ENCODE data around the gene SLC4A1AP. TPM values are rescaled to one million over a fixed set of nuclear protein-coding genes. Genes with fewer than 3 reads are reported as not detected.

SLC4A1AP gene
- polyA plus RNA-seq, 1 of the 3 experiments (the other 2 are of a cell fraction): 9.4 TPM

DNA sequence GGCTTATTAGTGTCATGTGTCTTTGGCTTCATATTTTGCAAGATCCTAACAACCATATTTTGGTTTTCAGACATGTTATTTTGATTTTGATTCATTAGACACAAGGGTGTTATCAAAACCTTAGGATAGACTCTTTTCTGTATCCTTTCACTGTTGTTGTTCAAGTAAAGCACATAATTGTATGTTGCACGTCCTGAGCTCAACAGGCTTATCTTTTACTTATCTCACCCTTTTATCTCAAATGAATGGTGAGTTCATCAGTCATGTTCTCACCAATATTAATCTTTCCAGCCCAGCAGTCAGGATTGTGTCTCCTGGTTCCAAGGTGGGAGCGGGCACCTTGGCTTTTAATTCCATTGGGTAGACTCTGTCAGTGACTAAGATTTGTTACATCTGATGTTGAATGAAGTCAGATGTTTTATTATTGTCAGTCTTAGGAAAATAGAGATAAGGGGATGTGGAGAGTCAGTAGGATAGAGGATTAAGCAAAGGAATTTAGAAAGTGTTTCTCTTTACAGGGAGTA, 22.9 kb upstream of the SLC4A1AP start:
- Histone ChIP-seq H3K9me3 (no peaks in the 10 kb centered on the region), H3F3A (replicated peaks; ENCODE audit: insufficient read depth) (peaks cover 53% of the 10 kb centered on the region), H3K9me2 (no peaks in the 10 kb centered on the region), H2AFZ (ENCODE audit: low read depth) (no peak overlapping the region), H3K36me3 (replicated peaks in 1 of 2; ENCODE audit: control insufficient read depth in 1 of 2, insufficient read depth in 2 of 2, low read length in 1 of 2) (peaks cover 74 to 80% of the 10 kb centered on the region in 2 experiments), H3K27ac (ENCODE audit: low read depth in 2 of 2, low read length in 1 of 2) (no peak overlapping the region), H3K9ac (no peak overlapping the region), H3K79me2 (ENCODE audit: insufficient read depth) (peaks cover 3% of the 10 kb centered on the region; the same call in 1 of the 2 replicates), H3K4me3 (ENCODE audit: low read depth in 2 of 2, low read length in 1 of 2) (no peak overlapping the region), H3K4me1 (ENCODE audit: control insufficient read depth in 1 of 2, insufficient read depth in 2 of 2, low read depth in 1 of 2, low read length in 1 of 2) (peaks cover 0 to 2% of the 10 kb centered on the region in 2 experiments; a peak in 2 of 4 replicates), H3K27me3 (ENCODE audit: insufficient read depth) (no peaks in the 10 kb centered on the region), H4K20me1 (ENCODE audit: insufficient read depth) (no peaks in the 10 kb centered on the region), H3K4me2 (no peak overlapping the region)
- WGBS (ENCODE audit: low lambda C conversion rate): 90% methylated on average over 2 of the region's 2 CpGs
- POLR2A ChIA-PET: no interaction called here
- TF ChIP-seq MEF2A (IDR thresholded peaks at IDR 0.05; ENCODE audit: borderline replicate concordance, low read depth) (no peak), SMC3 (IDR thresholded peaks at IDR 0.05; ENCODE audit: low read depth, low read length) (no peak), PBX3 (IDR thresholded peaks at IDR 0.05) (no peak), TAF1 (IDR thresholded peaks at IDR 0.05; ENCODE audit: borderline replicate concordance, low read depth, low read length) (no peak), CHD2 (IDR thresholded peaks at IDR 0.05; ENCODE audit: low read length, partially characterized antibody) (no peak), EZH2phosphoT487 (IDR thresholded peaks at IDR 0.05; ENCODE audit: borderline replicate concordance, low read depth) (no peak), YY1 (IDR thresholded peaks at IDR 0.05; ENCODE audit: low read depth) (no peak), RXRA (IDR thresholded peaks at IDR 0.05; ENCODE audit: borderline replicate concordance, low read depth) (no peak), TCF12 (IDR thresholded peaks at IDR 0.05) (no peak), NRF1 (IDR thresholded peaks at IDR 0.05; ENCODE audit: low read depth, low read length) (no peak), POLR2AphosphoS5 (IDR thresholded peaks at IDR 0.05; ENCODE audit: low read depth, low read length) (no peak), SIN3A (IDR thresholded peaks at IDR 0.05; ENCODE audit: borderline replicate concordance, low read depth, low read length) (no peak), FOSL2 (IDR thresholded peaks at IDR 0.05; ENCODE audit: borderline replicate concordance, low read depth) (no peak), NFIC (IDR thresholded peaks at IDR 0.05; ENCODE audit: borderline replicate concordance) (no peak)
- TF ChIP-seq, protein P1, sequence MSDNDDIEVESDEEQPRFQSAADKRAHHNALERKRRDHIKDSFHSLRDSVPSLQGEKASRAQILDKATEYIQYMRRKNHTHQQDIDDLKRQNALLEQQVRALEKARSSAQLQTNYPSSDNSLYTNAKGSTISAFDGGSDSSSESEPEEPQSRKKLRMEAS (IDR thresholded peaks at IDR 0.05; ENCODE audit: low read depth): no peak
- TF ChIP-seq, protein P2, sequence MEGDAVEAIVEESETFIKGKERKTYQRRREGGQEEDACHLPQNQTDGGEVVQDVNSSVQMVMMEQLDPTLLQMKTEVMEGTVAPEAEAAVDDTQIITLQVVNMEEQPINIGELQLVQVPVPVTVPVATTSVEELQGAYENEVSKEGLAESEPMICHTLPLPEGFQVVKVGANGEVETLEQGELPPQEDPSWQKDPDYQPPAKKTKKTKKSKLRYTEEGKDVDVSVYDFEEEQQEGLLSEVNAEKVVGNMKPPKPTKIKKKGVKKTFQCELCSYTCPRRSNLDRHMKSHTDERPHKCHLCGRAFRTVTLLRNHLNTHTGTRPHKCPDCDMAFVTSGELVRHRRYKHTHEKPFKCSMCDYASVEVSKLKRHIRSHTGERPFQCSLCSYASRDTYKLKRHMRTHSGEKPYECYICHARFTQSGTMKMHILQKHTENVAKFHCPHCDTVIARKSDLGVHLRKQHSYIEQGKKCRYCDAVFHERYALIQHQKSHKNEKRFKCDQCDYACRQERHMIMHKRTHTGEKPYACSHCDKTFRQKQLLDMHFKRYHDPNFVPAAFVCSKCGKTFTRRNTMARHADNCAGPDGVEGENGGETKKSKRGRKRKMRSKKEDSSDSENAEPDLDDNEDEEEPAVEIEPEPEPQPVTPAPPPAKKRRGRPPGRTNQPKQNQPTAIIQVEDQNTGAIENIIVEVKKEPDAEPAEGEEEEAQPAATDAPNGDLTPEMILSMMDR (IDR thresholded peaks at IDR 0.05): no peak
- TF ChIP-seq, protein P3, sequence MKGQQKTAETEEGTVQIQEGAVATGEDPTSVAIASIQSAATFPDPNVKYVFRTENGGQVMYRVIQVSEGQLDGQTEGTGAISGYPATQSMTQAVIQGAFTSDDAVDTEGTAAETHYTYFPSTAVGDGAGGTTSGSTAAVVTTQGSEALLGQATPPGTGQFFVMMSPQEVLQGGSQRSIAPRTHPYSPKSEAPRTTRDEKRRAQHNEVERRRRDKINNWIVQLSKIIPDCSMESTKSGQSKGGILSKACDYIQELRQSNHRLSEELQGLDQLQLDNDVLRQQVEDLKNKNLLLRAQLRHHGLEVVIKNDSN (IDR thresholded peaks at IDR 0.05; ENCODE audit: borderline replicate concordance, low read depth): no peak
- TF ChIP-seq, protein P4, sequence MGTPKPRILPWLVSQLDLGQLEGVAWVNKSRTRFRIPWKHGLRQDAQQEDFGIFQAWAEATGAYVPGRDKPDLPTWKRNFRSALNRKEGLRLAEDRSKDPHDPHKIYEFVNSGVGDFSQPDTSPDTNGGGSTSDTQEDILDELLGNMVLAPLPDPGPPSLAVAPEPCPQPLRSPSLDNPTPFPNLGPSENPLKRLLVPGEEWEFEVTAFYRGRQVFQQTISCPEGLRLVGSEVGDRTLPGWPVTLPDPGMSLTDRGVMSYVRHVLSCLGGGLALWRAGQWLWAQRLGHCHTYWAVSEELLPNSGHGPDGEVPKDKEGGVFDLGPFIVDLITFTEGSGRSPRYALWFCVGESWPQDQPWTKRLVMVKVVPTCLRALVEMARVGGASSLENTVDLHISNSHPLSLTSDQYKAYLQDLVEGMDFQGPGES (IDR thresholded peaks at IDR 0.05; ENCODE audit: low read depth, low read length): no peak
- DNase-seq: no peak
- CTCF ChIA-PET: interaction anchor here (1.4 kb wide), 1 partner anchor 42 kb away, joined by 10 read pairs; no protein-coding TSS in a partner anchor

Measured in SK-N-SH (cell line).